ENCODE measurements around the gene SNX1. TPM values are rescaled to one million over a fixed set of nuclear protein-coding genes. Genes with fewer than 3 reads are reported as not detected.

Gene SNX1
- total RNA-seq, 4 donors from 2014 or later: 104 to 125 (median 120) TPM

GRCh38 chr15:64143276-64143675 lies 47.5 kb downstream of the SNX1 start:
- no peak for TF ChIP-seq CTCF (IDR thresholded peaks at IDR 0.05)
- no peak for DNase-seq (ENCODE audit: low spot score)

GRCh38 chr15:64144192-64144564 lies 48.4 kb downstream of the SNX1 start:
- DNase-seq (ENCODE audit: low spot score): no peak
- ATAC-seq (ENCODE audit: low FRiP score): no peak
- no peak for TF ChIP-seq CTCF (IDR thresholded peaks at IDR 0.05)

More at GRCh38 chr15:64143276-64143675, 47.5 kb downstream of the SNX1 start:
- no peak for ATAC-seq (ENCODE audit: low FRiP score)

DNA sequence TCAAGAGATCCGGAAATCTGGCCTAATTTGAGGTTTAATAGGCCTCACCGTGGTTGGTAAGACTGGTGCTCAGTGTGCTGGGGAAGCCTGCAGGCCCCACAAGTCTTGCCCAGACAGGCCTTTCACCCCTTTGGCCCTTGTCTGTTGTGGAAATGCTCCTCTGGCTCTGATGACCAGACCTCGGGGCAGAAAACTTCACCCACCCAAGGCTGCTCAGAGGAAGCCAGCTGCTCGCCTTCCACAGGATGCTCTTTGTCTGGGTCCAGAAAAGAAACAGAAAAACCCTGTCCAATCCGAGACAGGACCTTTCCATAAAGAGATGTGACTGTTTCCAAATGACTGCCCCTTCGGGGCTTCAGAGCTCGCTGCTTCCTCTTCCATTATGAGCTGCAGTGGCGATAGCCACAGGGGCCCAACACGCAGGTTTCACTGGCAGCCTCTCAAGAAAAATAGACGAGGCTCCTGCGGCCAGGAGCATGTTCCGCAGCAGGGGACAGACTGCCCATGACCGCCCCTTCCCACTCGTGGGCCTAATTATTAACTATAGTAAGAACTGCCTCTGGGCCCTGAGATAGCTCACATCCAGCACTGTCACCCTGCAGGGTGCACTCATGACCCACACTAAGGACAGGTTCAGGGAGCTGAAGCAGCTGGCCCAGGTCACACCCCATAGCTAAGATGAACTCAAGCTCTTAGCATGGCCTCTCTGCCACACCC lies 48.9 kb downstream of the SNX1 start:
- ATAC-seq (ENCODE audit: low FRiP score) (no peak), DNase-seq (ENCODE audit: low spot score) (no peak)
- TF ChIP-seq CTCF (IDR thresholded peaks at IDR 0.05): no peak

- ATAC-seq (ENCODE audit: low FRiP score): no peak
- no peak for DNase-seq (ENCODE audit: low spot score)
- TF ChIP-seq CTCF (IDR thresholded peaks at IDR 0.05): no peak
Observed at GRCh38 chr15:64146041-64146440, 50.3 kb downstream of the SNX1 start.

GRCh38 chr15:64146520-64146884 lies 50.7 kb downstream of the SNX1 start:
- DNase-seq (ENCODE audit: low spot score) (no peak), ATAC-seq (ENCODE audit: low FRiP score) (no peak)
- TF ChIP-seq CTCF (IDR thresholded peaks at IDR 0.05): no peak

DNA sequence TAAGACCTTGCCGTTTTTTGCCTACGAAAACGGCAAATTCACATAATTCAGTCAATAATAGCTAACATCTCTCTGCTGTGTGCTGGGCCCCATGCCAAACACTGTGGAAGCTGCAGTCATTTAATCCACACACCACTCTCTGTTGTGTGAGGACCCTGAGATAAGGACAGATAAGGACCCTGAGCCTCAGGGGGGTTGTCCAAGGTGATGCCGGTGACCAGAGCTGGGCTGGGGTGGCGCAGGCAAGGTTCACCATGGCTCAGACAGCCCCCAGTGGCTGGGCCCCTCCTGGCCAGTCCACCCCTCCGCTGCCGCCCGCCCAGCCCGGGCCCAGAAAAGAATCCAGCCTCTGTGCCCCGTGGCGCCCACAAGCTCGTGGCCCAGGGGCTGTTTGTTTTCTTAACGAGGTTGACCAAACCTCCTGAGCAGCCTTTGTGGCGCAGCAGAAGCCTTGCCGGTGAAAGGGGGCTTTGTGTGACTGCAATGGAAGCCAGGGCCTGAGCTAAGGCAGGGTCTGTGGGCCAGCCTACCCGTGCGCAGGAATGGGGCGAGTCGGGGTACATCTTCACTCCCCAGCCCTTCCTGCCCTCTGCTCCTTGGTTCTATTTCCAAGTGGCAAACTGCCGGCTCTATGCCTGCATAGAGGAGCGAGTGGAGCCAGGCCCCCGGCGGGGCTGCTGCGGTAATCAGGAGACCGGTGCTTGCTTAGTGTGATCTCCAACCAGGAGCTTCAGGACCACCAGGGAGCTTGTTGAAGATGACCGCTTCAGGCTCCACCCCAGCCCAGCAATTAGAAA lies 51.3 kb downstream of the SNX1 start:
- DNase-seq (ENCODE audit: low spot score) (no peak), ATAC-seq (ENCODE audit: low FRiP score) (no peak)
- no peak for TF ChIP-seq CTCF (IDR thresholded peaks at IDR 0.05)

DNA sequence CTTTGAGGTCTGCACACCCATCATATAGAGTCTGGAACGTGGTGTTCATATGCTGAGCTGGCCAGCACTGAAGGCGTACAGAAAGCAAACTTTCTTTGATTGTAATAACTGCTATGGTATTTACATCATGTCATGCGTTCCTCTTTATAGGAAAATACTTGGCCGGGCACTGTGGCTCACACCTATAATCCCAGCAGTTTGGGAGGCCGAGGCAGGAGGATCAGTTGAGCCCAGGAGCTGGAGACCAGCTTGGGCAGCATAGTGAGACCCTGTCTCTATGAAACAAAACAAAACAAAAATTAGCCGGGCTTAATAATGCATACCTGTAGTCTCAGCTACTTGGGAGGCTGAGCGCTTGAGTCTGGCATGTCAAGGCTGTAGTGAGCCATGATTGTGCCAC lies 52.4 kb downstream of the SNX1 start:
- no peak for TF ChIP-seq CTCF (IDR thresholded peaks at IDR 0.05)
- DNase-seq (ENCODE audit: low spot score) (no peak), ATAC-seq (ENCODE audit: low FRiP score) (no peak)

Measured in omental fat pad (tissue), 4 donors.